Iris pigment epithelial cell (primary cell): Measurements from ENCODE around the gene ZIC4.

ENCODE experiments used
- DNase-seq: peaks from one replicate; pipeline ENCODE4 v3.0.0-alpha.2; 2011; ENCODE audit warnings: low read depth

ZIC4 gene

DNA sequence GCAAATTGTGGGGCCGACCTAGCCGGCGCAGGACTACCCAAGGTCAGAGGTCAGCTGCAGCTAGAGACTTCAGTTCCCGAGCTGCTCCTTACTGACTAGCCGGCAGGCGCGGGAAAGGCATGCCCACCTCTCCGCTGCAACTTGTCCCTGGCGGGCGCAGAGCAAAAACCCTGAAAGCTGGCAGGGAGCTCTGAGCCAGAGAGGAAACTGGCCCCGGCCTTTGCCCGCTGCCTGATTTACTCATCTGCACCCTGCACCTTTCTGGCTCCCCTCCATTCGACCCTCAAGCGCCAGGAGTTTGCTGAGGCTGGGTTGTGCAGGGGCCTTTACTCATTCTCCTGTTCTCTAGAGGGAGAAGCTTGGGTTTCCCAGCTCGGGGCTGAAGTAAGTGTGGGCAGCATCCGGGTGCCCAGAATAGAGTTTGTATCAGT, 1.5 kb downstream of the ZIC4 start:
- DNase-seq: no peak

DNA sequence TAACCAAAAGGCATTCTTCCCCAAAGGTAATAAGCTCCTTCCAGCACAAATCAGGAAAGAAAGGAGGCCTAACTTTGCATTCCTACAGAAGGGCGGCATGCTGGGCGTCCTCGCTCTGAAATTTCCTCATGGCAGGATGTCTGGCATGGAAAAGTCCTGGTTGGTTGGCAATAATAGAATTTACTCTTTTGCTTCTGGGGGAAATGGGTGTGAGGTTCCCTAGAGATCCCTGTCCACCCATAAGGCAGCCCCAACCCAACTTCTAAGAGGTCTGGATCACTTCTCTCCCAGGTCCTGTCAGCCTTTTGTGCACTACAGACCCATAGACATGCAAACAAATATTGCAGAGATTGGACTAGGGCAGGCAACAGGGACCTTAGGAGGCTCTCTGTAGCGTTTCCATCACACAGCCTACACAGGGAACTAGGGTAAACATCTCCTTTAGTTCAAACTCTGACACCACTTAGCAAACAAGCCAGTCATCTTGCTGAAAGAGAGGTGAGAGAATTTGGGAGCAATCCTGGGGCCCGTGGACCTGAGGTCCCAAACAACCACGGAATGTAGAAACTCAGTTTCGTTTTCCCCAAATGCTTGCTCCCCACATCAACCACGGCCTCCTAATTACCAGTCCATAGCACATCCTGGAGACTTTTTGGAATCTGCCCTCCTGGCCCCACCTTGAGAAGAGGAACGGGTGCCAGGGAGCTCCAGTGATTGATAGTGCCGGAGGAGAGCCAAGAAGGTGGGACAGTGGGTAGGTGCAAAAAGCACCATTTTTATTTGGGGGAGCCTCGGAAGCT, 2.1 kb downstream of the ZIC4 start:
- no peak for DNase-seq

DNA sequence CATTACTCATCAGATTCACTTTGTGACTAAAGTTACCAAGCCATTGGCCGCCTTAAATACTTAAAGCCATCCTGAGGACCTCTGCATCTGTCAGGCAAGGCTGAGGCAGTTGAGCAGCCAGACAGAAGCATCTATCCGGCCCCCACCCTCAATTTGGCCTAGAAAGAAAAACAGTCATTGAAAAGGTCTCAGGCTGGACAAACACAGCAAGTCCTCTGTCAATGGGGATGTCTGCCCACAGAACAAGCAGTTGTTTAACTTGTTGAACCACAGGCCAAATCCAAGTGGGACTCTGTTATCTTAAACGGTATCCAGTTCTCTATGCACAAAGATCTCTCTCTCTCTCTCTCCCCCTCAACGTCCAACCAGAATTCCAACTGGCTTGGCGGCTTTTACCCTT, 2.8 kb downstream of the ZIC4 start:
- no peak for DNase-seq

DNA sequence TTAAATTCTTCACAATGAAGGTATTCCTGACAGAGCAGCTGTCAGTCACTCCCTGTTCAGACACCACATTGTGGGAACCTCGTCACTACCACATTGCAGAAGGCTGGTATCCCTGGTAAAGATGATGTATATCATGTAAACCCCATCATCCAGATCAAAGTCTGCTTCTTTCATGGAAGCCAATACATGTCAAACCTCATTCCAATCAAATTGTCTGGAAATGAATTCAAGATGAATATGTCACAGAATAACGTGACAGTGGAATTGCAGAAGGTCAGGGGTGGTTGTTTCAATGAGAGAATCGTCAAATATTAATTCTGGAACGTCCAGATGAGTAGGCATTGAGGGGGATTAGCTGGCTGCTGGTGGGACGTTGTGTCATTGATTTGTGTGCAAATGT, 4.2 kb downstream of the ZIC4 start:
- no peak for DNase-seq

DNA sequence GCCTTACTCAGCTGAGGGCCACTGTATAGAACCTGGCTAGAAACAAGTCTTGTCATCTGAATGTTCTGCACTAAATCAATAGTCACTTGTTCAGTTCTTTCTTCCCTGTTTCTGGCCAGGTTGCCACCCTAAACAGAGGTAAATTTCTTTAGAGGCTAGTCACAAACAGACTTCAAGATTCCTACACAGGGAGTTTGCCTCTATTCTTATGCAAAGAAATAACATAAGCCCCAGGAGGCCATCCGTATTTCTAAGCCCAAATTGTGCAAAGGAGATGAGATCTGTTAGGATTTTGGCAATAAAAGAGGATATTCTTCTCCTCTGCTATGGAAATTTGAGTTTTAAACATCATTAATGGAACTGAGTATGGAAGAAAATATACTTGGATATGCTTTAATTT, 4.9 kb downstream of the ZIC4 start:
- no peak for DNase-seq

DNA sequence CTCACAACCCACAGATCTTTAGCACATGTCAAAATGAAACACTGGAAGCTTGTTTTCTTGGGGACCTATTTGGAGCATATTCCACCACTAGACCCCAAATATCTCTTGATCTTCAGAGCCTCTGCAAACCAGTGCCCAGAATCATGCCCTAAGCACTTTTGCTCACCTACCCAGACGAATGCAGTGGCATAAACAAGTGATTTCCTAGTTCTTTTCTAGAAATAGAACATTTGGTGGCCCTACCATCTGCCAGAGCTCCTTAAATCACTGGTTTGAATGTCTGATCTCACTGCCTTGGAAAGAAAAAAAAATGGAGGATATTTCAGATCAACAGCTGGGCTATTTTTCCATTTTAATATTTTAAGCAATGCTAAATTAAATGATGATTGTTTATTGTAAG, 5.3 kb downstream of the ZIC4 start:
- no peak for DNase-seq

DNA sequence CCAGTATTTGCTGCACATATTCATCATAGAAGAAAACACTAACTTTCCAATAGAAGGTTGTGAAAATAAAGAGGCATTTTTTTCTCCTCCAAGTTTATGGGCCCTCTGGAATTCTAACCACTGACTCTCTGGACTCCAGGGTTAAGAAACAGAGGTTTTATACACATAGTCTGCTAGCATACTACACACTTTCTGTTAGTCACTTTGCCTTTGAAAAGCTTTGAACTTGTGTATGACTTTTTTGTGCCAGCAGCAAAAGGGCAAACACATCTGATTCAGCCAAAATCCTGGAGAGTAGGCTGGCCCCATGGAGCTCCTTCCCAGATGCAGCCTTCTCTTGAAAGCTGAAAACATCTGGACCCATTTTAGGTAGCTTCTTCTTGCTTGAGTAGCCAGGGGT, 6.2 kb downstream of the ZIC4 start:
- no peak for DNase-seq

DNA sequence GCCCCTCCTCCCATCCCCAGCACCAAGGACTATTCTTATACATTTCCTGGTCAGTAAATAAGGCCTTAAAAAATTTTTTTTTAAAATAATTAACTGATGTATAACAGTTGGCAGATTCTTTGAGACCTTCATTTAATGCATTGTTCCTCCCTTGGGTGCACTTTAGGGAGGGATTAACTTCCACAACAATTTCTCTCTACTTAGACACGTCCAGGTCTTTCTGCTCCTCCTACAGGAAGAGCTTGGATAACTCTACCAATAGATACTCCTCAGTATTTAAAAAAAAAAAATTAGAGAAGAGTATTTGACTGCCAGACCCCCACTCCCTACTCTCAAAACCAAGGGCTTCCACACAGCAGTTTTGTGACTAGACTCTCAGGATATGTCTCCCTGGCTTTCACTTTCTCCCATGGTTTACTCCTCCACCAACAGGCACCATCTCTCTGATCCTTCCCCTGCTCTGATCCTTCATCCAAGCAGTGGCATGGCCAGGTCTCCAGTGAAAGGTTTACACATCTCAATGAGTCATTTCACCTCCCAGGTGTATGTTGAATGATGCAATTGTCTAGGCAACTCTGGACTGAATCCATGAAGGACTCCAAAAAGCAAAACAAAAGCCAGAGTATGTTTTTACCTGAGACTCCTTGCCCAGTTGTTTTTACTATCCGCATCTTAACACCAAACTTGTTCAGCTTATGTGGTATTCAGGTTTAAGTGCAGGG, 7.4 kb downstream of the ZIC4 start:
- DNase-seq: no peak

DNA sequence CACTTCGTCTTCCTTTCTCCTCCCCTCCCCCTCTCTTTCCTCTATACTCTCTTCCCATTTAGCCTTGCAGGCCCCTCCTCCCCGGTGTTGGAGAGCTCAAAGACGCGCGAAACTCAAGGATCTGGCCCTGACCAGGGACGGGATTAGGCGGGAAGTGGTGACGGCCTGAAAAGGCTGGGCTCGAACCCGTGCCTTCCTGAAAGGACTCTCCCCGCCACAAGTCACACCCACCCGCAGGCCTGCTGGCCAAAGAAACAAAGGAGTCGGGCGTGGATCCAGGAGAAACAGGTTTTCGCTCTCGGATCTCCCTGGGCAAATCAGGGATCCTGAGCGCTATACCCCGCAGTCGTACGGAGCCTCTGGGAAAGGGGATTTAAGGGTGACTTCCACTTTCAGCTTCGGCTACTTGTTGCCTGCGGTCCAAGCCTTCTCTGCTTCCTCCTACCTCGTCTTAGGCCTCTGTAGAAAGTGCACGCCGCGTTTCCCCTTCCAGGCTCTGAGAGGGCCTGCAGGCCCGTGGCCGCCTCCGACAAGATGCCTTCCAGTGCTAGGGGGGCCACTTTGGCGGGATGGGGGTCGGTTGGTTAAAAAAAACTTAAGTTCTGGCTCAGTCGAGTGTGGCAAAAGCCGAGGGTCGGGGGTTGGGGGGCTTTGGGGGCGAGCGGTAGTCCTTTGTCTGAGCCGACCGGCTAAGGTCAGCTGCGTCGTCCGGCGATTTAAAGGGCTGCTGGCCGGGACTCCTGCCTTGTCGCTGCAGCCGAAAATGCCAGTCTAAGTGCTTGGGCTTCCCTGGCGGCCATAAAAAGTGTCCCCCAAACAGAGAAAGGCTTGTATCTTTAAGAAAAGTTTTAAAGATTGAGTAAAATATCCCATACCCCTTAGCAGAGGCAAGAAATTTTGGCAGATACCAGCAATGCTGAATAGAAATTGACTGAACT, 8.2 kb downstream of the ZIC4 start:
- no peak for DNase-seq

DNA sequence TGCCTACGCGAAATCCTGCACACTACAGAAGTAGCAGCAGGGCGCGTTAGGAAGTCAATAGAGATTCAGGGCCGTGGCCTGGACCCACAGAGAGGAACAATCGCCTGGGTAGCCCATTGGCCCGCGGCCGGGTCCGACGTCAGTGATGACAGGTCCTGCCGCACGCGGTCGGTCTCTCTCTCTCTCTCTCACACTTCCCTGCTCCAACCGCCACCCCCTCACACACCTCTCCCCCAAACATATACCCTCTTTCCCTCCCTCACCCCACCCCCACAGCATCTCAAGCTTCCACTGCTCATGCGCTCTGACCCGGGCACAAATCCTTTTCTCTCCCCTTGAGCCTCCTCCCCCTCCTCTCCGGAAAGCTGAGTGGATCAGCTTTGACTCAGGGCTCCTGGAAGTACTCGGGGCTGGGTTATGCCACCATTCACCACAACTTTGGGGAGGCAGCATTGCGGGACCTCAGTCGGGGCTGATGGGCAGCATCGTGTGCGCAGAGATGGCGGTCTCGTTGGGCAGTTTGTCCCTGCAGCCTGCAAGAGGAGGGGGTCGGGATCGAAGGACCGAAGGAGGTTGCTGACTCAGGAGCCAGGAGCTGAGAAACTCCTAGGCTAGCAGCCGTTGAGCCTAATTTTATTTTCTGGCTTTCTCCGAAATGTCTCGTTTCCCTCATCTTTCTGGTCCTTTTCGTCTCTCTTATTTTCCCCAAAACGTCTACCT, 9.0 kb downstream of the ZIC4 start:
- peak; percentile 57 for DNase-seq

DNA sequence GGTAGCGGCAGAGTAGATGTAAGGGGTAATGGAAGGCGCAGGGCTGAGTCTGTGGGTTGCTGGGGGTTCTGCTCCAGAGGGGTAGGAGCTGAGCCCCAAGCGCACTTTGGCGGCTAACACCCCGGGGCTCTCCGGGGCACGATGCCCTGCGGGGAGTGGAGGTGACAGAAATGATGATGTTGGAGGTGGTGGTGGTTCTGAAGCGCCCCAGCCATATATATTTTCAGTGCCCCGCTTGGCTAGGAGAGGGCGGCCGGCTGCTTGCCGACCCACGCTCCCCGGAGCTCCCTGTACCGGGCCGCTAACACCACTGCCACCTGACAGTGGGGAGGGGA, 9.7 kb downstream of the ZIC4 start:
- no peak for DNase-seq

DNA sequence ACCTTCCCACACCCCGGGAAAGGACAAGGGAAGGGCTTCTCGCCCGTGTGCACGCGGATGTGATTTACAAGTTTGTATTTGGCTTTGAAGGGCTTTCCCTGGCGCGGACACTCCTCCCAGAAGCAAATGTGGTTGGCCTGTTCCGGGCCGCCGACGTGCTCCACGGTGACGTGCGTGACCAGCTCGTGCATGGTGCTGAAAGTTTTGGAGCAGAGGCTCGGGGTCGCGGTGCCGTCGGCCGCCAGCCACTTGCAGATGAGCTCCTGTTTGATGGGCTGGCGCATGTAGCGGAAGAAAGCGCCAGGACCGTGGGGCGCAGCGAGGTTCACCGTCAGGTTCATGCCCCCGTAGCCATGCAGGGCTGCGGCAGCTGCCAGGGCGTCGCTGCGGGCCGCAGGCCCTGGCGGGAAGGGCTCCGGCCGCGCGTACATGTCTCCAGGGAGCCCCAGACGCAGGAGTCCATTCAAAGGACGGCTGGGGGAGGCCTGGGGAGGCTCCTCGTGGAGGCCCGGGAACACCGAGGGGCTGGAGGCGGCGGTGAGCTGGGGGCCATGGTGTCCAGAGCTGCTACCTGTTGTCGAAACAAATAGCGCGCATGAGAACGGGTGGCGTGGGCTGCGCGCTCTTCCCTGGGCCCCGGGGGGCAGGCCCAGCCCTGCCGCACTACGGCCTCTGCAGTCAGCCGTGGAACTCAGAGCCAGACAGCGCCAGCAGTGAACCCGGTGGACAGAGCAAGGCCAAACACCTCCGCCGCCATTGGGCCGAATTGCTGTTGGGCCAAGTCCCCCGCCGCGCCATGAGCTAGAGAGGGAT, 10.2 kb downstream of the ZIC4 start:
- no peak for DNase-seq

DNA sequence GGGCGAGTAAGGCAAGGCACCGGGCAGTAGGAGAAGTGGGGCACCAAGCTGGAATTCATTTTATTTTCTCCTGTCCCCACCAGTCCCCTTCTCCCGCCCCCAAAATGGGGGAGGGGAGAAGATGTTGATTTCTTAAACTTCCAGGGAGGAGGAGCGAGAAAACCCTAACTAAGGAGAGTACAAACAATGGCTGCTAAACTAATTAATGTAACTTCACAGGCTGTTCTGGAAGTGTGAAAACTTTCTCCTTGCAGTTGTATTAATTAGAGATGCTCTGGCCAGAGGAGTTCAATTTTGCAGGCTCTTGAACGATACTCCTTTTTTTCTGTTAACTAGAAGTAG, 11.5 kb downstream of the ZIC4 start:
- no peak for DNase-seq

DNA sequence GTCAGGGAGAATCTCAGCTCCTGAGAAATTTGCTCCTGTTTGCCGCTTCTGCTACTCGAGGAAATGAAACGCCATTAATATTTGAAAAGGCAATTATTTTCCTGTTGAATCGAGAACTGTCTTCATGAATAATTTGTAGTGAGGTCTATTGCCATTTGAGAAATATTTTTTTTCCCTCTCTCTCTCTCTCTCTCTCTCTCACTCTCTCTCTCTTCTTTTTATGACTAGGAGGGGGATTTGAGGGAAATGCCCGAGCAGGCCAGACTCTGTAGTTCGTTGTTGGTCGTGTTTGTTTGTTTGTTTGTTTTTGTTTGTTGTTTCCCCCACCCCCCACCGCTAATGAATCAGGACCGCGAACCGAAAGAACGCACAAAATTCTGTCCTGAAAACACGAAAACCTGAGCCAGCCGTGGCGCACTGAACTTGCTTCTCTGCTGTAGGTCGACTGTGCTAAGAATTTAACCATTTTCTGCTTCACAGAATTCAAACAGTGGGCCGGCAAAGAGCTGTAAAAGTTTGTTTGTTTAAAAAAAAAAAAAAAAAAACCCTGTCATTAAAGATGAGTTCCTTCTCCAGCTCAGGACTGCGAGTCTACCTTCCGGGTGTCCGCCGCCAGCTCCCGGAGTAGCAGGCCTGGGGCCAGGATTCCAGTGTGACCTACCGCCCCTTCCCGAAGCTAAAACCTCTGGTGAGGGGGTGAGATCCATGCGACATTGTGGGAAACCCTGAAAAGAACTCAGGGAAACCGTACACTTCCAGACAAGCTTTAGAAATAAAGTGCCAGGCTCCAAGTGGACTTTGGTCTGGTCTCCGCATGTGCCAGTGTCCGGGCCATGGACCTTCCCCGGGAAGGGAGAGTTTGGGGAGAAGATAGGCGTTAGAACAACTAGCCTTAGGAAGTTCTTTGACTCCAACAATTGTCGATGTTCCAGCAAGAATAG, 12.1 kb downstream of the ZIC4 start:
- DNase-seq: no peak

DNA sequence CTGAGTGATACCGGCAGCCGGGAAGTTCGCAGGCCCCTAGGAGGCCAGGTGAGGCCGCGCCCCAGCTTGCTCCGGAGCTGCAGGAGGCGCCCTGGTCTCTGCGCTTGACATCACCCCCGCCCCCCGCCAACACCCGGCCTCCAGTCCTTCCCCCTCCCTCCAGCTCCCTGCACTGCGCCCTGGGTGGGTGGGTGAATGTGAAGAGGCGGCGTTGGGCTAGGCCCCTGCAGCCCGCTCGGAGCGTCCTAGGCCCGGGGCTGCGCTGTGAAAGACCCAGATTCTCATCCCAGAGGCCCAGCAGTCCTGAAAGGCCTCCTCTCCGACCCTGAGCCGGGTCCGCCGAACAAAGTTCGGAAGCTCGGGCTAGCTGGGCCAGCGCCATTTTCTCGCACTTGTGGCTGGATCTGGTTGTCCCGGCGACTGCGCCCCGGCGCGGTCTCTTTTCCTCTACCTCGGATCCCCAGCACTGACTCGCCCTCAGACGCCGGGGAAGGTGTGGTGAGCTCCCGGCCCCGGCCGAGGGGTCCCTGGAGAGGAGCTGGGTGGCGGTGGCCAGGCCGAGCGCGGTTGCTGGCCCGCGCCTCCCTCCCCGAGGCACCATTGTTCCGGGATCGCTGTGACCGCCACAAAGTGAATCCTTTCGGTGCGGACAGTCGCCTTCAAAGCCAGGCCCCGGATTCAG, 12.9 kb downstream of the ZIC4 start:
- DNase-seq: no peak

DNA sequence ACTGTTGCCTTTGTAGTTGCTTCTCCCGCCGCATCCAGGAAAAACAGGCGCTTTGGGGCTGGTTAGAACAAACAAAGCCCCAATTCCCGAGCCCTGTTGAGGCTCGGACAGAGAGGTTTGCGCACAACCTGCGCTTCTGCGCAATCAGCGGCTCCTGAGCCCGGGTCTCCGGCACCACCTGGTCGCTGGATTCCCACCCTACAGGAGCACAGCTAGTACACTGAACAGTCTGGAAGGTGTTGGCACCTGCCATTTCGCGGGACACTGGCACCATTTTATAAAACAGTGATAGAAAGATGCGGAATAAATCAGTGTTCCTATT, 13.8 kb downstream of the ZIC4 start:
- DNase-seq: no peak

DNA sequence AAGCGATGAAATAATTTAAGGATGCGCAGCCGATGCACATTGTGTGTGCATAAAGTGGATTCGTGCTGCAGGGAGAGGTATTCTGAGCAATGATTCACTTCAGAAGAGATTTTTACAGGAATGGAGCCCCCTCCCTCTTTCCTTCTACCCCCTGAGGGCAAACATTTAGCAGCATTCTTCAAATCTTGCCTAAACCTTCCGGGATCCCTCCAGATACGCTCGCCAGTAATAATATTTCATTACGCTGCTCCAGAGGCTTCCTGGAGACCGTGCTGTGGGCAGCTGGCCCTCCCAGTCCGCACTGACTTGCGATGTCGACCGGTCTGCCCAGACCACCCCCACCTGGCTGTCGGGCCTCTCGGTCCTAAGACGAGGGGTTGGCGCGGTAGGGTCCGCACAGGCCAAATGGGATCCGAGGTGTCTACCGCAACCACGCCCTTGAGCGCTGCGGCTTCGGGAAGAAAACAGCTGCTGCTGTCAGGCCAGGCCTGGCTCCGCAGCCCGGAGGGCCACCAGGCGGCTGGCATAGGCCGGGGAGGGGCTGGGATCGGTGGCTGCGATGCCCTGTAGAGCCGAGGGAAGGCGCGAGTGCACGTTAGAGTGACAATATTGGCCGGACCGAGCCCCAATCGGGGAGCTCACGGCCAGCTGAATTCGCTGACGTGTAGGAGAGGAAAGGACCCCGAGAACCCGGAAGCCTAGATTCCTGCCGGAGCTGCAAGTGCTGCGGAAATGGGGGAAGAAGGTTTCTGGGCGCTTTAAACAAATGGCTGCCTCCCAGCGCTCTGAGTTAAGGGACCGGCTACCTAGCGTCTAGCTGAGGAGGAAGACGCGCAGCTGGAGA, 14.3 kb downstream of the ZIC4 start:
- DNase-seq: no peak

DNA sequence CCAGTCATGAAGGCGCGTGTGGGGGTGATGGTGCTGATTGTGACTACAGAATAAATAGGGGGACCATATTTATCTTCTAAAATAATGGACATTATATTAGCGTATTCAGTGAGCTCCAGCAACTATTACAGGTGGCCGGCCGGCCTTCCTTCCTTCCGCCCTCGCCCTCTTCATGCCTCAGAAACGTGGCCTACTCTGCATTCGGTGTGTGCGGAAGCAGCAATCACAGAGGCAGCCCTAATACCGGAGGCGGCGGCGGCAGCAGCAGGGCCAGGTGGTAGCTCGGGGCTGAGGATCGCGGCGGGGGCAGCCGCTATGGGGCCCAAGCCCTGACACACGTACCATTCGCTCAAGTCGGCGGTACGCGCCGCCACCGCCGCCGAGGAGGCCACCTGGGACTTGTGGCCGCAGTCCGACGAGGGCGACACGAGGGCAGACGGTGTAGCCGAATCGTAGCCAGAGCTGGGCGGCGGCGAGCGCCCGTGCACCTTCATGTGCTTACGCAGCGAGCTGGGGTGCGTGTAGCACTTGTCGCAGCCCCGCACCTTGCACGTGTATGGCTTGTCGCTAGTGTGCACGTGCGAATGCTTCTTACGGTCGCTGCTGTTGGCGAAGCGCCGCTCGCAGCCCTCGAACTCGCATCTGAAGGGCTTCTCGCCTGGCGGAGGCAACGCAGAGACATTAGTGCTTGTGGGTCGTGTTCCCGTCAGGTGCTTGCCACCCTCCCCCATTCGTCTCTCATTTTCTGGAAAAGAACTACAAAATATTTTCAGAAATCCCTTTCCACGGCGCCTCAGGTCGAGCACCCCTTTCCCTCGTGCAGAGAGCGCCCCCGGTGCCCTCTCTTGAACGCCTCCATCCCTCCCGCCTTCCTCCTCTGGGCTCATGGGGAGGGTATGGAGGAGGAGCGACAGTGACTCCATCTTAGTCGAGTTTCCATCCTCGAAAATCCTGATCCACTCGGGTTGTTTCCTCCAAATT, 15.5 kb downstream of the ZIC4 start:
- DNase-seq: no peak
